GM10847 (cell line): ENCODE results near the gene ICAM1.

Experiments
- POLR2A ChIP-seq: IDR thresholded peaks from 2 replicates; pipeline ENCODE4 v1.6.1; 2011; ENCODE audit not compliant: insufficient read length; ENCODE audit errors: extremely low read depth

Gene ICAM1

GRCh38 chr19:10321417-10321797 is 50.5 kb downstream of the ICAM1 start:
- TF ChIP-seq POLR2A: no peak

- no peak for TF ChIP-seq POLR2A
Observed at GRCh38 chr19:10321874-10322835, 51.2 kb downstream of the ICAM1 start.

- no peak for TF ChIP-seq POLR2A
Observed at GRCh38 chr19:10325732-10326131, 54.8 kb downstream of the ICAM1 start.

GRCh38 chr19:10327793-10328192 is 56.9 kb downstream of the ICAM1 start:
- TF ChIP-seq POLR2A: no peak

- TF ChIP-seq POLR2A: no peak
Observed at GRCh38 chr19:10328558-10329429, 57.9 kb downstream of the ICAM1 start.

- no peak for TF ChIP-seq POLR2A
Observed at GRCh38 chr19:10329555-10329954, 58.6 kb downstream of the ICAM1 start.

- TF ChIP-seq POLR2A: no peak
Observed at GRCh38 chr19:10332158-10332964, 61.4 kb downstream of the ICAM1 start.

- TF ChIP-seq POLR2A: peak; percentile 88
Observed at GRCh38 chr19:10332965-10333757, 62.2 kb downstream of the ICAM1 start, which contains the start of gene RAVER1. Gene RAVER1, minus strand, starts transcription at chr19:10333529. Its CDS starts 22 bp downstream, at chr19:10333507.

- no peak for TF ChIP-seq POLR2A
Observed at GRCh38 chr19:10333758-10334587, 63.1 kb downstream of the ICAM1 start.

GRCh38 chr19:10334588-10335351 is 63.9 kb downstream of the ICAM1 start:
- no peak for TF ChIP-seq POLR2A

- no peak for TF ChIP-seq POLR2A
Observed at GRCh38 chr19:10335352-10335985, 64.5 kb downstream of the ICAM1 start.
